Breast epithelium (tissue), 4 donors: Measurements from ENCODE around the gene ZNF398. TPM values are rescaled to one million over a fixed set of nuclear protein-coding genes. Genes with fewer than 3 reads are reported as not detected.

Source experiments
- DNase-seq, 2 donors: peaks; one replicate each; pipeline ENCODE4 v3.0.0-alpha.2; 2019; ENCODE audit warnings: low spot score in 2 of 2
- H3K27ac ChIP-seq, 2 donors: fragments of 200-600 bp; sonication (generic) in 1 of 2; one replicate each; pipeline ENCODE4 v1.5.1; 2016 to 2019; ENCODE audit warnings: mild to moderate bottlenecking in 1 of 2
- H3K27me3 ChIP-seq, 2 donors: fragments of 200-600 bp; sonication (generic) in 1 of 2; one replicate each; pipeline versions ENCODE4 v1.5.1 to v1.6.0; 2017 to 2019; ENCODE audit warnings: control low read depth in 1 of 2, mild to moderate bottlenecking in 1 of 2
- H3K36me3 ChIP-seq: fragments of 200-600 bp; one replicate; pipeline ENCODE4 v1.5.1; 2019
- H3K4me1 ChIP-seq, 2 donors: fragments of 200-600 bp; sonication (generic); one replicate each; pipeline ENCODE4 v1.5.1; 2016 to 2019; ENCODE audit warnings: control low read depth in 1 of 2
- H3K4me3 ChIP-seq, 3 donors: fragments of 200-600 bp; sonication (generic); 1 replicate in 2 of 3; 2 replicates in 1 of 3; pipeline ENCODE4 v1.5.1; 2016 to 2019; ENCODE audit warnings: mild to moderate bottlenecking in 3 of 3, moderate library complexity in 2 of 3
- H3K9me3 ChIP-seq, 2 donors: fragments of 200-600 bp; sonication (generic) in 1 of 2; one replicate each; pipeline ENCODE4 v1.5.1; 2016 to 2019; ENCODE audit warnings: control low read depth in 1 of 2
- POLR2A ChIP-seq: fragments of 450-650 bp; IDR thresholded peaks from one replicate; pipeline ENCODE4 v1.6.1; 2016; ENCODE audit warnings: antibody characterized with exemption, mild to moderate bottlenecking, moderate library complexity
- POLR2AphosphoS5 ChIP-seq, 3 donors: sonication (generic); formaldehyde crosslinking; IDR thresholded peaks; one replicate each; pipeline ENCODE4 v1.6.1; 2017; ENCODE audit warnings: antibody characterized with exemption in 3 of 3
- intact Hi-C: fragments of 100-400 bp; cut with DNase I; formaldehyde crosslinking; loops from one replicate; pipeline ENCODE4 v1.15.1; 2023; ENCODE audit warnings: low total_unique reads
- total RNA-seq, 3 donors: library from RNA; depleted of rRNA; stranded (reverse); fragments of >200 nt; gene quantifications; one replicate each; pipeline ENCODE4 v1.1.0, GENCODE V29; 2016
- TF ChIP-seq, protein P1 (sequence below), 3 donors: fragments of 450-650 bp; IDR thresholded peaks; one replicate each; pipeline ENCODE4 v1.5.1; 2016 to 2017; ENCODE audit warnings: antibody characterized with exemption in 3 of 3, mild to moderate bottlenecking in 3 of 3, moderate library complexity in 3 of 3

ZNF398 gene
- total RNA-seq, 3 donors from 2014 or later, result 17.3 to 25.9 (median 22.9) TPM

- Histone ChIP-seq H3K4me3 (no peak overlapping the region), H3K4me1 (no peaks in the 10 kb centered on the region), H3K27me3 (no peaks in the 10 kb centered on the region), H3K36me3 (peaks cover 4% of the 10 kb centered on the region), H3K9me3 (no peaks in the 10 kb centered on the region), H3K27ac (no peak overlapping the region)
- intact Hi-C loops, result no loop called here
- no peak for DNase-seq
- TF ChIP-seq, protein P1, sequence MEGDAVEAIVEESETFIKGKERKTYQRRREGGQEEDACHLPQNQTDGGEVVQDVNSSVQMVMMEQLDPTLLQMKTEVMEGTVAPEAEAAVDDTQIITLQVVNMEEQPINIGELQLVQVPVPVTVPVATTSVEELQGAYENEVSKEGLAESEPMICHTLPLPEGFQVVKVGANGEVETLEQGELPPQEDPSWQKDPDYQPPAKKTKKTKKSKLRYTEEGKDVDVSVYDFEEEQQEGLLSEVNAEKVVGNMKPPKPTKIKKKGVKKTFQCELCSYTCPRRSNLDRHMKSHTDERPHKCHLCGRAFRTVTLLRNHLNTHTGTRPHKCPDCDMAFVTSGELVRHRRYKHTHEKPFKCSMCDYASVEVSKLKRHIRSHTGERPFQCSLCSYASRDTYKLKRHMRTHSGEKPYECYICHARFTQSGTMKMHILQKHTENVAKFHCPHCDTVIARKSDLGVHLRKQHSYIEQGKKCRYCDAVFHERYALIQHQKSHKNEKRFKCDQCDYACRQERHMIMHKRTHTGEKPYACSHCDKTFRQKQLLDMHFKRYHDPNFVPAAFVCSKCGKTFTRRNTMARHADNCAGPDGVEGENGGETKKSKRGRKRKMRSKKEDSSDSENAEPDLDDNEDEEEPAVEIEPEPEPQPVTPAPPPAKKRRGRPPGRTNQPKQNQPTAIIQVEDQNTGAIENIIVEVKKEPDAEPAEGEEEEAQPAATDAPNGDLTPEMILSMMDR (IDR thresholded peaks at IDR 0.05), result no peak
- no peak for TF ChIP-seq POLR2A
- no peak for TF ChIP-seq POLR2AphosphoS5 (IDR thresholded peaks at IDR 0.05)
Measured at GRCh38 chr7:149175150-149175549, 27.9 kb downstream of the ZNF398 start.

GRCh38 chr7:149179241-149179640 is 32.0 kb downstream of the ZNF398 start:
- Histone ChIP-seq H3K27me3 (no peaks in the 10 kb centered on the region), H3K36me3 (no peaks in the 10 kb centered on the region), H3K27ac (no peak overlapping the region), H3K4me3 (no peak overlapping the region), H3K9me3 (no peaks in the 10 kb centered on the region), H3K4me1 (no peaks in the 10 kb centered on the region)
- no peak for TF ChIP-seq POLR2A
- DNase-seq, result no peak
- intact Hi-C loops, result no loop called here

DNA sequence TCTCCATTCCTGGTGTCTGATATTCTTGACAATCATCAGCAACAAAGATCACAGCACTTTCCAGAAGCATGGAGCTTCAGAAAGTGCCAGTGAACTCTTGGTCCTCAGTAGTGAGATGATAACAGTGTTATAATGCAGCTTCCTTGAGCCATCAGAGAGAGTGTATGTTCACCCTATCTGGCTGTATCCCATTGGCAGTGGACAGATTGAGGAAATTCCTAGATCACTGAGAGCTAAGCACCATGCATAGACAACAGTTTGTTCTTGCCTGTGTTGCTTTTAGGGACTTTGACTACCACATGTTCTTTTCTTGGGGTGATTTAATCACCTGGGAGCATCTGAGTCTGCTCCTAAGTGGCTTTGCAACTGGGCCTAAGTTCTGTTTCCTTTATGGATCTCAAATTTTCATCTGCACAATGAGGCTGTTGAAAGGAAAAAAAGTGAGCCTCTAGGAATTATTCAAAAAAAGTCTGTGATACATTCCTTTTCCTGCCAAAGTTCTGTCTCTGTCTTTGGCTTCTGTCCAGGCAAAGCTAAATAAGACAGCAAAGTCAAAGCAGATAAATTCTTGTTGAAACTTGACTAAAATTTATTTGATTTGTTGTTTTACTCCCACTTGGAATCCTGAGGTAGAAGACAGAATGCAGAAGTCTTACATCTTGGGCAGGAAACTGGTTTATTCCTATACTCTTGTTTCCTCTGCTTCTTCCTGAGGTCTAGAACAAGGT is 33.6 kb downstream of the ZNF398 start:
- Histone ChIP-seq H3K36me3 (no peaks in the 10 kb centered on the region), H3K4me3 (no peak overlapping the region), H3K27ac (peak overlapping the region in 1 of 2 donors; percentile 7)

GRCh38 chr7:149181450-149181790 is 34.2 kb downstream of the ZNF398 start:
- Histone ChIP-seq H3K36me3 (no peaks in the 10 kb centered on the region), H3K4me3 (no peak overlapping the region), H3K9me3 (no peaks in the 10 kb centered on the region), H3K27me3 (no peaks in the 10 kb centered on the region), H3K4me1 (no peaks in the 10 kb centered on the region), H3K27ac (no peak overlapping the region)
- no peak for DNase-seq
- TF ChIP-seq, protein P1 (IDR thresholded peaks at IDR 0.05), result no peak
- TF ChIP-seq POLR2A, result no peak
- no peak for TF ChIP-seq POLR2AphosphoS5 (IDR thresholded peaks at IDR 0.05)
- intact Hi-C loops, result no loop called here

More for the DNA sequence above, 33.6 kb downstream of the ZNF398 start:
- Histone ChIP-seq H3K27me3 (no peaks in the 10 kb centered on the region), H3K9me3 (no peaks in the 10 kb centered on the region), H3K4me1 (no peaks in the 10 kb centered on the region)
- DNase-seq, result no peak
- no peak for TF ChIP-seq POLR2AphosphoS5 (IDR thresholded peaks at IDR 0.05)
- TF ChIP-seq POLR2A, result no peak
- TF ChIP-seq, protein P1 (IDR thresholded peaks at IDR 0.05), result no peak
- intact Hi-C loops, result no loop called here

DNA sequence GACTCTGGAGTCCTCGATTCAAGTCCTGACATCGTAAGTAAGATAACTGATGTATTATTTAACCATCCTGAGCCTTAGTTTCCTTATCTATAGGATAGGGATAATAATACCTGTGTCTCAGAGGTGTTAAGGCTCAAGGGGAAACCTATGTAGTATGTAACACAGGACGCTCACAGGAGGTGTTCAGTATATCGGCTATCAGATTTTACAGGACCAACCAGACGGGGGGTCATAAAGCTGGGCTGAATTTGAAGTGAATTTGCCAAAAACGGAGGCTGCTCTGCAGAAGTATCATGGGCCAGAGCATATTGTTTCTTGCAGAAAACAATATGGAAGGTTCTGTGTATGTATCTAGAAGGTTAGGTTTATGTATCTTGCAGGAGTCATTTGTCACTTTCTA is 37.0 kb downstream of the ZNF398 start:
- TF ChIP-seq, protein P1 (IDR thresholded peaks at IDR 0.05), result no peak
- TF ChIP-seq POLR2A (no peak), POLR2AphosphoS5 (IDR thresholded peaks at IDR 0.05) (no peak)
- Histone ChIP-seq H3K36me3 (no peaks in the 10 kb centered on the region), H3K4me3 (no peak overlapping the region), H3K27ac (no peak overlapping the region), H3K4me1 (no peaks in the 10 kb centered on the region), H3K9me3 (no peaks in the 10 kb centered on the region), H3K27me3 (no peaks in the 10 kb centered on the region)
- intact Hi-C loops, result no loop called here
- no peak for DNase-seq

- Histone ChIP-seq H3K4me1 (no peaks in the 10 kb centered on the region), H3K27me3 (no peaks in the 10 kb centered on the region), H3K36me3 (no peaks in the 10 kb centered on the region), H3K4me3 (no peak overlapping the region), H3K27ac (no peak overlapping the region), H3K9me3 (no peaks in the 10 kb centered on the region)
- intact Hi-C loops, result no loop called here
- TF ChIP-seq POLR2AphosphoS5 (IDR thresholded peaks at IDR 0.05) (no peak), POLR2A (no peak)
- TF ChIP-seq, protein P1 (IDR thresholded peaks at IDR 0.05), result no peak
- no peak for DNase-seq
Measured at GRCh38 chr7:149188213-149188612, 41.0 kb downstream of the ZNF398 start.
